Upper lobe of left lung (tissue), 6 donors: Measurements from ENCODE around the gene SMAD2. TPM values are rescaled to one million over a fixed set of nuclear protein-coding genes. Genes with fewer than 3 reads are reported as not detected.
A peak's percentile ranks its signal among the peaks of the same experiment; 100 is the strongest.

Source experiments
- ATAC-seq, 2 donors: fragments of 200-7000 bp; cut with Tn5 transposase; one replicate each; pipeline ENCODE4 v1.9.1; 2022; ENCODE audit warnings: mild to moderate bottlenecking in 2 of 2, moderate library complexity in 2 of 2; ENCODE audit not compliant: low FRiP score in 2 of 2
- DNase-seq, 2 donors: peaks; one replicate each; pipeline ENCODE4 v3.0.0-alpha.2; 2019 to 2020
- H3K27ac ChIP-seq, 4 donors: fragments of 200-600 bp; sonication (generic); one replicate each; pipeline ENCODE4 v1.5.1; 2016 to 2019
- H3K27me3 ChIP-seq, 4 donors: fragments of 200-600 bp; sonication (generic); one replicate each; pipeline ENCODE4 v1.5.1; 2017 to 2019
- H3K36me3 ChIP-seq, 4 donors: fragments of 200-600 bp; sonication (generic); one replicate each; pipeline ENCODE4 v1.5.1; 2016 to 2019
- H3K4me1 ChIP-seq, 4 donors: fragments of 200-600 bp; sonication (generic); one replicate each; pipeline ENCODE4 v1.5.1; 2018 to 2019
- H3K4me3 ChIP-seq, 4 donors: fragments of 200-600 bp; sonication (generic); one replicate each; pipeline ENCODE4 v1.5.1; 2017 to 2019; ENCODE audit warnings: mild to moderate bottlenecking in 2 of 4, moderate library complexity in 1 of 4
- H3K9me3 ChIP-seq, 4 donors: fragments of 200-600 bp; sonication (generic); one replicate each; pipeline ENCODE4 v1.5.1; 2018 to 2019
- CTCF ChIP-seq, 6 experiments: fragments of 450-650 bp in 4 of 6; fragments of 200-600 bp in 2 of 6; sonication (generic) in 2 of 6; IDR thresholded peaks; one replicate each; pipeline ENCODE4 v1.5.1; 2016 to 2019; ENCODE audit warnings: antibody characterized with exemption in 6 of 6
- EP300 ChIP-seq, 4 donors: sonication (generic); formaldehyde crosslinking; IDR thresholded peaks; one replicate each; pipeline ENCODE4 v1.5.1; 2017; ENCODE audit warnings: antibody characterized with exemption in 4 of 4, control low read depth in 2 of 4
- POLR2A ChIP-seq, 4 donors: fragments of 450-650 bp; IDR thresholded peaks; one replicate each; pipeline ENCODE4 v1.5.1; 2016 to 2017; ENCODE audit warnings: antibody characterized with exemption in 4 of 4, mild to moderate bottlenecking in 2 of 4
- POLR2AphosphoS5 ChIP-seq, 2 donors: sonication (generic); formaldehyde crosslinking; IDR thresholded peaks; one replicate each; pipeline ENCODE4 v1.5.1; 2017; ENCODE audit warnings: antibody characterized with exemption in 2 of 2
- WGBS, 2 donors: methylation state at CpG; one replicate each; pipeline ENCODE4 v1.1.5; 2017 to 2018; 5-methylcytosine and 5-hydroxymethylcytosine counted together
- total RNA-seq, 6 donors: library from RNA; depleted of rRNA in 4 of 6; stranded (reverse); fragments of >200 nt in 4 of 6; gene quantifications; one replicate each; pipeline versions ENCODE4 v1.1.0 to v1.2.1, GENCODE V29; 2016 to 2021
- donor health status: DM: no; HTN: no; CAD: no; lungs with moderate emphysema.
- donor health status: DM: no; HTN: yes; CAD: no; lungs with severe emphysema.

SMAD2 gene
- total RNA-seq, 6 donors from 2014 or later: 52.1 to 151 (median 97.8) TPM

GRCh38 chr18:47809420-47809819, 121.0 kb downstream of the SMAD2 start:
- ATAC-seq (no peak), DNase-seq (no peak)

GRCh38 chr18:47802802-47803201, 127.7 kb downstream of the SMAD2 start:
- WGBS, 2 donors: 93 to 94% methylated on average over 6 of the region's 6 CpGs
- no peak for TF ChIP-seq CTCF (IDR thresholded peaks at IDR 0.05)
- no peak for TF ChIP-seq POLR2A (IDR thresholded peaks at IDR 0.05)
- TF ChIP-seq EP300 (IDR thresholded peaks at IDR 0.05): no peak
- TF ChIP-seq POLR2AphosphoS5 (IDR thresholded peaks at IDR 0.05): no peak
- Histone ChIP-seq H3K27ac (no peak overlapping the region), H3K4me3 (no peak overlapping the region), H3K9me3 (no peaks in the 10 kb centered on the region), H3K4me1 (no peaks in the 10 kb centered on the region), H3K36me3 (no peaks in the 10 kb centered on the region), H3K27me3 (no peaks in the 10 kb centered on the region)
- DNase-seq (no peak), ATAC-seq (no peak)

More at GRCh38 chr18:47809420-47809819, 121.0 kb downstream of the SMAD2 start:
- H3K27ac ChIP-seq: no peak overlapping the region
- no peak overlapping the region for H3K4me3 ChIP-seq
- no peaks in the 10 kb centered on the region for H3K36me3 ChIP-seq
- TF ChIP-seq POLR2AphosphoS5 (IDR thresholded peaks at IDR 0.05) (no peak), POLR2A (IDR thresholded peaks at IDR 0.05) (no peak), EP300 (IDR thresholded peaks at IDR 0.05) (no peak), CTCF (IDR thresholded peaks at IDR 0.05) (no peak)
- H3K27me3 ChIP-seq: no peaks in the 10 kb centered on the region
- 40 to 78% methylated on average over 3 of the region's 3 CpGs for WGBS, 2 donors
- H3K9me3 ChIP-seq: no peaks in the 10 kb centered on the region
- H3K4me1 ChIP-seq: no peaks in the 10 kb centered on the region

- Histone ChIP-seq H3K27ac (no peak overlapping the region), H3K27me3 (no peaks in the 10 kb centered on the region), H3K36me3 (no peaks in the 10 kb centered on the region), H3K4me1 (no peaks in the 10 kb centered on the region), H3K4me3 (no peak overlapping the region), H3K9me3 (no peaks in the 10 kb centered on the region)
- no peak for ATAC-seq
- no peak for DNase-seq
- TF ChIP-seq POLR2AphosphoS5 (IDR thresholded peaks at IDR 0.05): no peak
- TF ChIP-seq POLR2A (IDR thresholded peaks at IDR 0.05): no peak
- no peak for TF ChIP-seq EP300 (IDR thresholded peaks at IDR 0.05)
- no peak for TF ChIP-seq CTCF (IDR thresholded peaks at IDR 0.05)
- WGBS, 2 donors: 90 to 100% methylated on average over 2 to 3 of the region's 3 CpGs
These were observed 128.6 kb downstream of the SMAD2 start for GRCh38 chr18:47801817-47802216.

- Histone ChIP-seq H3K27me3 (no peaks in the 10 kb centered on the region), H3K27ac (no peak overlapping the region), H3K9me3 (no peaks in the 10 kb centered on the region), H3K4me1 (no peaks in the 10 kb centered on the region), H3K36me3 (no peaks in the 10 kb centered on the region), H3K4me3 (no peak overlapping the region)
- DNase-seq (peak in 1 of 2 donors; percentile 40), ATAC-seq (no peak)
- WGBS, 2 donors: 68 to 87% methylated on average over 2 to 6 of the region's 6 CpGs
- TF ChIP-seq POLR2A (IDR thresholded peaks at IDR 0.05) (no peak), EP300 (IDR thresholded peaks at IDR 0.05) (no peak), CTCF (IDR thresholded peaks at IDR 0.05) (no peak), POLR2AphosphoS5 (IDR thresholded peaks at IDR 0.05) (no peak)
These were observed 129.7 kb downstream of the SMAD2 start for GRCh38 chr18:47800756-47801155.

GRCh38 chr18:47800248-47800647, 130.2 kb downstream of the SMAD2 start:
- Histone ChIP-seq H3K27ac (no peak overlapping the region), H3K4me1 (peaks cover 0 to 4% (median 0%) of the 10 kb centered on the region in 4 donors), H3K27me3 (no peaks in the 10 kb centered on the region), H3K36me3 (no peaks in the 10 kb centered on the region), H3K9me3 (no peaks in the 10 kb centered on the region), H3K4me3 (no peak overlapping the region)
- DNase-seq (no peak), ATAC-seq (no peak)
- no peak for TF ChIP-seq POLR2AphosphoS5 (IDR thresholded peaks at IDR 0.05)
- TF ChIP-seq CTCF (IDR thresholded peaks at IDR 0.05): no peak
- no peak for TF ChIP-seq POLR2A (IDR thresholded peaks at IDR 0.05)
- WGBS, 2 donors: 73 to 78% methylated on average over 10 of the region's 10 CpGs
